GM18858 (cell line): Measurements from ENCODE around the gene CCL1.
"Not testable (repeated sequence)": the region's sequence is repeated elsewhere in the genome, so short reads cannot be mapped to it uniquely, and the experiment has no call there.

ENCODE experiments used
- ATAC-seq: cut with Tn5 transposase; IDR thresholded peaks from one replicate; pipeline ENCODE4 v1.9.1; 2021; ENCODE audit not compliant: unreplicated experiment

CCL1 gene

GRCh38 chr17:34361478-34362061, 1.5 kb downstream of the CCL1 start:
- no peak for ATAC-seq

- no peak for ATAC-seq
These were observed 2.3 kb downstream of the CCL1 start for GRCh38 chr17:34360601-34361270.

GRCh38 chr17:34358631-34359030, 4.4 kb downstream of the CCL1 start:
- no peak for ATAC-seq

GRCh38 chr17:34357398-34357797, 5.6 kb downstream of the CCL1 start:
- ATAC-seq, result no peak

GRCh38 chr17:34356194-34356593, 6.8 kb downstream of the CCL1 start, which contains the start of gene CCL13:
Gene CCL13 (plus strand): TSS chr17:34356480. CDS start chr17:34356527, 47 bp downstream.
- ATAC-seq, result no peak

- no peak for ATAC-seq
These were observed 8.4 kb downstream of the CCL1 start for GRCh38 chr17:34354637-34355036.

GRCh38 chr17:34352191-34352590, 10.8 kb downstream of the CCL1 start:
- ATAC-seq, result no peak

- no peak for ATAC-seq
These were observed 11.9 kb downstream of the CCL1 start for GRCh38 chr17:34351096-34351495.

GRCh38 chr17:34349751-34350150, 13.3 kb downstream of the CCL1 start:
- ATAC-seq, result no peak

- no peak for ATAC-seq
These were observed 16.0 kb downstream of the CCL1 start for GRCh38 chr17:34347063-34347462.

GRCh38 chr17:34341916-34342315, 21.1 kb downstream of the CCL1 start:
- ATAC-seq, result no peak

GRCh38 chr17:34339138-34339770, 23.8 kb downstream of the CCL1 start:
- no peak for ATAC-seq

GRCh38 chr17:34337701-34338100, 25.3 kb downstream of the CCL1 start:
- ATAC-seq, result no peak

GRCh38 chr17:34327580-34327979, 35.5 kb downstream of the CCL1 start:
- ATAC-seq, result not testable (repeated sequence)

- no peak for ATAC-seq
These were observed 41.1 kb downstream of the CCL1 start for GRCh38 chr17:34321964-34322363.

- no peak for ATAC-seq
These were observed 44.0 kb downstream of the CCL1 start, which contains the start of gene CCL8 for GRCh38 chr17:34319039-34319483. Gene CCL8 (plus strand): TSS chr17:34319435. CDS start chr17:34319502, 67 bp downstream.

- no peak for ATAC-seq
These were observed 44.6 kb downstream of the CCL1 start for GRCh38 chr17:34318474-34318873.

- no peak for ATAC-seq
These were observed 48.8 kb downstream of the CCL1 start for GRCh38 chr17:34314279-34314678.

- no peak for ATAC-seq
These were observed 49.9 kb downstream of the CCL1 start for GRCh38 chr17:34313164-34313563.

- ATAC-seq, result no peak
These were observed 51.0 kb downstream of the CCL1 start for GRCh38 chr17:34312080-34312479.

GRCh38 chr17:34311291-34311690, 51.7 kb downstream of the CCL1 start:
- ATAC-seq, result no peak
